ENCODE data around the gene ARID3A. TPM values are rescaled to one million over a fixed set of nuclear protein-coding genes. Genes with fewer than 3 reads are reported as not detected.

ARID3A gene
- total RNA-seq, 2 donors from 2014 or later, result 3.8 to 18.7 TPM

DNA sequence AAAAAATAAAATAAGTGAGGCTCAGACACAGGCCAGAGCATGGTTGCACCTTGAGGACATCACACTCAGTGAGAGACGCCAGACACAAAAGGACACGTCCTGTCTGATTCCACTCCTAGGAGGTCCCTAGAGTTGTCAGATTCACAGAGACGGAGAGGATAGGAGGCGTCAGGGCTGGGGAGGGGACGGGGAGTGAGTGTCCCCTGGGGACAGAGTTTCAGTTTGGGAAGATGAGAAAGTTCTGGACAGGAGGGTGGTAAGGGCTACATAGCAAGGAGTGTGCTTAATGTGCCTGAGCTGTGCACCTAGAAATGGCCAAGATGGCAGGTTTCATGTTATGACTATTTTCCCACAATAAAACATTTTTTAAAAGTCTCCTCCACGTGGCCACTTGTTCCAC is 72.2 kb downstream of the ARID3A start:
- Histone ChIP-seq H3K36me3 (no peaks in the 10 kb centered on the region), H3K4me3 (no peak overlapping the region), H3K27me3 (replicated peaks; ENCODE audit: insufficient read depth) (peaks cover 13% of the 10 kb centered on the region), H3K27ac (no peak overlapping the region), H3K9me3 (no peaks in the 10 kb centered on the region), H3K4me1 (replicated peaks) (peaks cover 6% of the 10 kb centered on the region)
- intact Hi-C loops (cut with DNase I), result no loop called here
- no peak for DNase-seq (ENCODE audit: low spot score)
- TF ChIP-seq POLR2AphosphoS5 (IDR thresholded peaks at IDR 0.05) (no peak), POLR2A (IDR thresholded peaks at IDR 0.05) (no peak)
- WGBS, result 27% methylated on average over 6 of the region's 6 CpGs

DNA sequence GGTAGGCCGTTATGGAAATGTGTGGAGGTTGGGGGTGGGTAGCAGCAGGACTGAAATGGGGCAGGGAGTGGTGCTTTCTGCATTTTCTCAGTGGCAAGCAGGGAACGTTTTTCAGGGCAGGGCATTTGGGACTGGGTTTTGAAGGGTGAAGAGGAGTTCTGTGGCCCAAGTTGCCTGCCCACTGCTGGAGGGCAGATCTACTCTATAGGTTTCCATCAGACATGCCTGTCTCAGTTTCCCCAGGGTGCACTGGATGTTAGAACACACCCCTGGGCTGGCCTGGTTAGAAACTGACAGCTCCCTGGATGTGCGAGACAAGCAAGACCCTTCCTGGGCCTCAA is 73.5 kb downstream of the ARID3A start:
- no peak overlapping the region for H3K27ac ChIP-seq
- no peak overlapping the region for H3K4me3 ChIP-seq
- H3K36me3 ChIP-seq, result no peaks in the 10 kb centered on the region
- WGBS, result 68% methylated on average over 3 of the region's 3 CpGs
- peaks cover 6% of the 10 kb centered on the region for H3K4me1 ChIP-seq (replicated peaks)
- no peak for DNase-seq (ENCODE audit: low spot score)
- intact Hi-C loops (cut with DNase I), result no loop called here
- TF ChIP-seq POLR2A (IDR thresholded peaks at IDR 0.05) (no peak), POLR2AphosphoS5 (IDR thresholded peaks at IDR 0.05) (no peak)
- TF ChIP-seq, protein P1, sequence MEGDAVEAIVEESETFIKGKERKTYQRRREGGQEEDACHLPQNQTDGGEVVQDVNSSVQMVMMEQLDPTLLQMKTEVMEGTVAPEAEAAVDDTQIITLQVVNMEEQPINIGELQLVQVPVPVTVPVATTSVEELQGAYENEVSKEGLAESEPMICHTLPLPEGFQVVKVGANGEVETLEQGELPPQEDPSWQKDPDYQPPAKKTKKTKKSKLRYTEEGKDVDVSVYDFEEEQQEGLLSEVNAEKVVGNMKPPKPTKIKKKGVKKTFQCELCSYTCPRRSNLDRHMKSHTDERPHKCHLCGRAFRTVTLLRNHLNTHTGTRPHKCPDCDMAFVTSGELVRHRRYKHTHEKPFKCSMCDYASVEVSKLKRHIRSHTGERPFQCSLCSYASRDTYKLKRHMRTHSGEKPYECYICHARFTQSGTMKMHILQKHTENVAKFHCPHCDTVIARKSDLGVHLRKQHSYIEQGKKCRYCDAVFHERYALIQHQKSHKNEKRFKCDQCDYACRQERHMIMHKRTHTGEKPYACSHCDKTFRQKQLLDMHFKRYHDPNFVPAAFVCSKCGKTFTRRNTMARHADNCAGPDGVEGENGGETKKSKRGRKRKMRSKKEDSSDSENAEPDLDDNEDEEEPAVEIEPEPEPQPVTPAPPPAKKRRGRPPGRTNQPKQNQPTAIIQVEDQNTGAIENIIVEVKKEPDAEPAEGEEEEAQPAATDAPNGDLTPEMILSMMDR (IDR thresholded peaks at IDR 0.05), result no peak
- H3K9me3 ChIP-seq, result no peaks in the 10 kb centered on the region
- H3K27me3 ChIP-seq (replicated peaks; ENCODE audit: insufficient read depth), result peaks cover 13% of the 10 kb centered on the region

DNA sequence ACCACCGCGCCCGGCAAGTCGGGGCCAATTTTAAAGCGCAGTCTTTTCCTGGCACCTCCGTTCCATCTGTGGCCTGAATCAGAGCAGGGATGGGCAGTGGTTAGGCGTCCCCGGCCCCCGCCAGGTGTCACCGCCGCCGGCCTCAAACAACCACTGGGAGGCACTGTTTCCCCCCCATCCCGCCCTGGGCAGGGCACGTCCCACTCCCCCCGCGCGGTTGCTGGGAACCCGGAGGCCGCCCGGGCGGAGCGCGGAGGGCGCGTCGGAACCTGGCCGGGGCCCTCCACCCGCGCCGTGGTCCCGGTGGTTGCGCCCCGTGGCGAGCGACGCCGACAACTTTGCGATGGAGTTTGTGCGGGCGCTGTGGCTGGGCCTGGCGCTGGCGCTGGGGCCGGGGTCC is 74.3 kb downstream of the ARID3A start, which contains the start of gene GRIN3B:
Gene GRIN3B, plus strand, starts transcription at position 325 of the 400 bp plus-strand sequence. Its CDS starts 19 bp downstream, at position 344.
- peaks cover 6% of the 10 kb centered on the region for H3K4me1 ChIP-seq (replicated peaks)
- TF ChIP-seq POLR2AphosphoS5 (IDR thresholded peaks at IDR 0.05), result no peak
- TF ChIP-seq, protein P1 (IDR thresholded peaks at IDR 0.05), result peak in 3 of 4 experiments; percentile 30 to 54 (median 49)
- WGBS, result 1% methylated on average over 25 of the region's 43 CpGs
- no peak within 1 kb of the TSS for H3K4me3 ChIP-seq
- H3K9me3 ChIP-seq, result no peaks in the 10 kb centered on the region
- H3K27me3 ChIP-seq (replicated peaks; ENCODE audit: insufficient read depth), result peaks cover 13% of the 10 kb centered on the region
- no peak within 1 kb of the TSS for H3K27ac ChIP-seq
- no peaks in the 10 kb centered on the region for H3K36me3 ChIP-seq
- intact Hi-C loops (cut with DNase I), result no loop called here
- DNase-seq (ENCODE audit: low spot score), result peak; percentile 38

DNA sequence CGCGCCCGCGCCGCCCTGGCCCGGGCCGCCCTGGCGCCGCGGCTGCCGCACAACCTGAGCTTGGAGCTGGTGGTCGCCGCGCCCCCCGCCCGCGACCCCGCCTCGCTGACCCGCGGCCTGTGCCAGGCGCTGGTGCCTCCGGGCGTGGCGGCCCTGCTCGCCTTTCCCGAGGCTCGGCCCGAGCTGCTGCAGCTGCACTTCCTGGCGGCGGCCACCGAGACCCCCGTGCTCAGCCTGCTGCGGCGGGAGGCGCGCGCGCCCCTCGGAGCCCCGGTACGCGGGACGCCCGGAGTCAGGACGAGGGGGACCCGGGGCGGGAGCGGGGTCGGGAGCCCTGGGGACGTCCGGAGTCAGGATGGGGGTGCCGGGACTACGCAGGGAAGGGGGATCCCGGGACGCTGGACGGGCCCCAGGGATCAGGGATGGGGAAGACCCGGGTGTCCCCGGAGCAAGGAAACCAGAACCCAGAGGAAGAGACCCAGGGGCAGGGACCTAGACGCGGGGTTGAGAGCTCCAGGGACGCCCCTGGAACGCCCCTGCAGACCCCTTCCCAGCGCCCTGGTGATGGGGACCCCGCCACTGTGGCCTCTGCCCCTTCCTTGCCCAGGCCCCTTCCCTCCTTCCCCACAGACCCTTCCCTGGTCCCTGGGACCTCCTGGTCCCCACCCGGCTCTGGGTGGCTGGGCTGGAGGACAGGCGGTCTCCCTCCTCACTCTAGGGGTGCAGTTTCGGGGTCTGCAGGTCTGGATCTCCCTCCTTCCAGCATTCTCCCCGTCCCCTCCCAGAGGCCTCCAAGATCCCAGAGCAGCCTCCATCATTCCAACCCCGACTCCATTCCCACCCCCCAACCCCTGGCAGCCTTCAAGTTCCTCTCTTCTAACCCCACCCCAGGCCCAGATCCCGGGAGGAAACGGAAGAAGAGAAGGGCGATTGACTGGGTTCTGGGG is 75.0 kb downstream of the ARID3A start:
- Histone ChIP-seq H3K4me3 (no peak overlapping the region), H3K9me3 (no peaks in the 10 kb centered on the region), H3K27ac (no peak overlapping the region), H3K27me3 (replicated peaks; ENCODE audit: insufficient read depth) (peaks cover 13% of the 10 kb centered on the region), H3K36me3 (no peaks in the 10 kb centered on the region), H3K4me1 (replicated peaks) (peaks cover 6% of the 10 kb centered on the region)
- TF ChIP-seq POLR2A (IDR thresholded peaks at IDR 0.05) (no peak), POLR2AphosphoS5 (IDR thresholded peaks at IDR 0.05) (no peak)
- TF ChIP-seq, protein P1 (IDR thresholded peaks at IDR 0.05), result no peak
- DNase-seq (ENCODE audit: low spot score), result no peak
- 5% methylated on average over 60 of the region's 73 CpGs for WGBS
- intact Hi-C loops (cut with DNase I), result loop anchor here (1.0 kb wide), 1 partner anchor 80 kb away; no protein-coding TSS in a partner anchor

DNA sequence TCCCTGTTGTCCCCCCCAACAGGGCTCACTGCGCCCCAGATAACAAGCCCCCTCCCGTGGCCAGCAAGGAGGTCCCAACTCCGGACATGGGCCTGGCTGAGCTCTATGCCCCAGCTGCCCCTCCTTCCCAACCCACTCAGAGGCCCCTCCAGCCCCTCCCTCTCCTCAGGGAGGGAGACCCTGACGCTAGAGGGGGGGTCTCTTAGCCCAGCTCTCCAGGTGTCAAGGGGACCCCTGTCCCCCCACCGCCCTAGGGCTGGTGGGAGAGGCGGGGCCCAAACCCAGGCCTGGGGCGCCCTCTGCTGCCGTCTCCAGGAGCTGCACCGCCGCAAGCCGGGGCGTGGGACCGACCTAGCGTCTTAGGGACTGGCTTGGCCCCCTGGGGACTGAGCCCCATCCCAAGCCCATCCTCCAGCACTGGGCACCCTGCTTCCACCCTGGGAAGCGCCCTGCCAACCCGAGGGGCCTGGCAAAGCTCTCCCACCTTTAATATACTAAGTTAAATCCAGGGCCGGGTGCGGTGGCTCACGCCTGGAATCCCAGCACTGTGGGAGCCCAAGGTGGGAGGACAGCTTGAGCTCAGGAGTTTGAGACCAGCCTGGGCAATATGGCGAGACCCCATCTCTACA is 75.8 kb downstream of the ARID3A start:
- TF ChIP-seq, protein P1 (IDR thresholded peaks at IDR 0.05), result peak; percentile 44 to 86 (median 66)
- TF ChIP-seq POLR2AphosphoS5 (IDR thresholded peaks at IDR 0.05), result no peak
- peak; percentile 8 for TF ChIP-seq POLR2A (IDR thresholded peaks at IDR 0.05)
- intact Hi-C loops (cut with DNase I), result loop anchor here (1.0 kb wide), 1 partner anchor 80 kb away; no protein-coding TSS in a partner anchor
- Histone ChIP-seq H3K36me3 (no peaks in the 10 kb centered on the region), H3K27ac (no peak overlapping the region), H3K4me1 (replicated peaks) (peaks cover 6% of the 10 kb centered on the region), H3K27me3 (replicated peaks; ENCODE audit: insufficient read depth) (peaks cover 13% of the 10 kb centered on the region), H3K9me3 (no peaks in the 10 kb centered on the region), H3K4me3 (no peak overlapping the region)
- 9% methylated on average over 20 of the region's 20 CpGs for WGBS
- DNase-seq (ENCODE audit: low spot score), result no peak
